Liver (tissue), 9 donors: Measurements from ENCODE around the gene BSPH1. TPM values are rescaled to one million over a fixed set of nuclear protein-coding genes. Genes with fewer than 3 reads are reported as not detected.

Source experiments
- DNase-seq: peaks from one replicate; pipeline ENCODE4 v3.0.0-alpha.2; 2017; ENCODE audit warnings: low spot score
- H3K27ac ChIP-seq, 2 donors: one replicate each; pipeline ENCODE4 v1.7.0; 2013; ENCODE audit warnings: inconsistent platforms in 2 of 2, low read length in 2 of 2, control low read depth in 1 of 2, low read depth in 1 of 2, mild to moderate bottlenecking in 1 of 2
- H3K27me3 ChIP-seq, 4 donors: one replicate each; pipeline versions ENCODE4 v1.6.1 to v1.7.0; 2013; ENCODE audit warnings: low read length in 3 of 4, inconsistent platforms in 1 of 4, mild to moderate bottlenecking in 1 of 4, moderate library complexity in 1 of 4; ENCODE audit not compliant: control insufficient read depth in 4 of 4, insufficient read depth in 4 of 4
- H3K36me3 ChIP-seq, 4 donors: one replicate each; pipeline versions ENCODE4 v1.6.1 to v1.7.0; 2013; ENCODE audit warnings: low read length in 3 of 4, mild to moderate bottlenecking in 3 of 4, low read depth in 1 of 4, moderate library complexity in 1 of 4; ENCODE audit not compliant: control insufficient read depth in 4 of 4, insufficient read depth in 3 of 4
- H3K4me1 ChIP-seq, 4 donors: one replicate each; pipeline versions ENCODE4 v1.6.1 to v1.7.0; 2013; ENCODE audit warnings: low read length in 3 of 4, mild to moderate bottlenecking in 3 of 4, moderate library complexity in 1 of 4; ENCODE audit not compliant: control insufficient read depth in 4 of 4, insufficient read depth in 4 of 4
- H3K4me3 ChIP-seq, 3 donors: one replicate each; pipeline versions ENCODE4 v1.6.1 to v1.7.0; 2013; ENCODE audit warnings: low read length in 3 of 3, control low read depth in 1 of 3, low read depth in 1 of 3, mild to moderate bottlenecking in 1 of 3
- H3K9ac ChIP-seq, 2 donors: one replicate each; pipeline ENCODE4 v1.7.0; 2013; ENCODE audit warnings: low read length in 2 of 2, mild to moderate bottlenecking in 2 of 2, moderate library complexity in 2 of 2, control low read depth in 1 of 2, low read depth in 1 of 2
- H3K9me3 ChIP-seq, 4 donors: one replicate each; pipeline versions ENCODE4 v1.6.1 to v1.7.0; 2013; ENCODE audit warnings: low read length in 3 of 4; ENCODE audit not compliant: control insufficient read depth in 4 of 4
- EGR1 ChIP-seq, 2 donors: IDR thresholded peaks; 2 replicates each; pipeline ENCODE4 v1.6.1; 2016 to 2018; ENCODE audit warnings: antibody characterized with exemption in 2 of 2, low read depth in 2 of 2
- FOXA1 ChIP-seq: IDR thresholded peaks from 2 replicates; pipeline ENCODE4 v1.6.1; 2016; ENCODE audit warnings: antibody characterized with exemption
- GABPA ChIP-seq, 2 donors: IDR thresholded peaks in 1 of 2; conservative IDR thresholded peaks in 1 of 2; 2 replicates each; pipeline ENCODE4 v1.6.1; 2016; ENCODE audit warnings: antibody characterized with exemption in 2 of 2, mild to moderate bottlenecking in 1 of 2, moderate library complexity in 1 of 2
- HNF4A ChIP-seq, 2 donors: conservative IDR thresholded peaks; 2 replicates each; pipeline ENCODE4 v1.6.1; 2016; ENCODE audit warnings: antibody characterized with exemption in 2 of 2, mild to moderate bottlenecking in 2 of 2
- HNF4G ChIP-seq: IDR thresholded peaks from 2 replicates; pipeline ENCODE4 v1.6.1; 2016; ENCODE audit warnings: antibody characterized with exemption
- JUND ChIP-seq, 2 donors: IDR thresholded peaks; 2 replicates each; pipeline ENCODE4 v1.6.1; 2016; ENCODE audit warnings: antibody characterized with exemption in 2 of 2
- NR2F2 ChIP-seq: IDR thresholded peaks from 2 replicates; pipeline ENCODE4 v1.6.1; 2016; ENCODE audit warnings: antibody characterized with exemption
- RAD21 ChIP-seq, 2 donors: IDR thresholded peaks; 2 replicates each; pipeline ENCODE4 v1.6.1; 2016; ENCODE audit warnings: antibody characterized with exemption in 2 of 2, mild to moderate bottlenecking in 2 of 2
- RXRA ChIP-seq, 2 donors: IDR thresholded peaks; 2 replicates each; pipeline ENCODE4 v1.6.1; 2017 to 2018; ENCODE audit warnings: antibody characterized with exemption in 2 of 2, mild to moderate bottlenecking in 1 of 2
- SP1 ChIP-seq: IDR thresholded peaks from 2 replicates; pipeline ENCODE4 v1.6.1; 2018; ENCODE audit warnings: antibody characterized with exemption, mild to moderate bottlenecking
- YY1 ChIP-seq: IDR thresholded peaks from 2 replicates; pipeline ENCODE4 v1.6.1; 2016; ENCODE audit warnings: antibody characterized with exemption, mild to moderate bottlenecking
- WGBS: extraction: QIAGEN DNeasy Blood & Tissue Kit; methylation state at CpG from one replicate; pipeline ENCODE4 v1.1.7; 2013; 5-methylcytosine and 5-hydroxymethylcytosine counted together
- polyA plus RNA-seq, 2 donors: library from polyadenylated mRNA; stranded (reverse) in 1 of 2; unstranded in 1 of 2; fragments of 200-250 nt in 1 of 2; fragments of >200 nt in 1 of 2; fragmentation: Nextera tagmentation in 1 of 2; extraction: Ambion mirVana in 1 of 2; gene quantifications; one replicate each; pipeline versions ENCODE4 v1.2.1 to v1.2.3, GENCODE V29; 2013 to 2015
- total RNA-seq, 2 donors: library from RNA; depleted of rRNA; stranded (reverse); fragments of >200 nt; gene quantifications; one replicate each; pipeline ENCODE4 v1.2.3, GENCODE V29; 2014
- TF ChIP-seq, protein P1 (sequence below): IDR thresholded peaks from 2 replicates; pipeline ENCODE4 v1.6.1; 2016; ENCODE audit warnings: antibody characterized with exemption
- TF ChIP-seq, protein P2 (sequence below): IDR thresholded peaks from 2 replicates; pipeline ENCODE4 v1.6.1; 2016; ENCODE audit warnings: antibody characterized with exemption, mild to moderate bottlenecking
- TF ChIP-seq, protein P3 (sequence below): IDR thresholded peaks from 2 replicates; pipeline ENCODE4 v1.6.1; 2016; ENCODE audit warnings: antibody characterized with exemption
- TF ChIP-seq, protein P4 (sequence below): fragments of 150-350 bp; IDR thresholded peaks from 2 replicates; pipeline ENCODE4 v1.5.1; 2017; ENCODE audit warnings: improper control_type of control experiment, low read depth, low read length; ENCODE audit not compliant: missing input control
- TF ChIP-seq, protein P5 (sequence below): IDR thresholded peaks from 2 replicates; pipeline ENCODE4 v1.6.1; 2016; ENCODE audit warnings: antibody characterized with exemption
- donor health status: healthy.
- donor health status: healthy.
- donor health status: healthy.
- donor health status: healthy.
- donor health status: healthy.

BSPH1 gene
- total and polyA plus RNA-seq, 4 donors = not detected

DNA sequence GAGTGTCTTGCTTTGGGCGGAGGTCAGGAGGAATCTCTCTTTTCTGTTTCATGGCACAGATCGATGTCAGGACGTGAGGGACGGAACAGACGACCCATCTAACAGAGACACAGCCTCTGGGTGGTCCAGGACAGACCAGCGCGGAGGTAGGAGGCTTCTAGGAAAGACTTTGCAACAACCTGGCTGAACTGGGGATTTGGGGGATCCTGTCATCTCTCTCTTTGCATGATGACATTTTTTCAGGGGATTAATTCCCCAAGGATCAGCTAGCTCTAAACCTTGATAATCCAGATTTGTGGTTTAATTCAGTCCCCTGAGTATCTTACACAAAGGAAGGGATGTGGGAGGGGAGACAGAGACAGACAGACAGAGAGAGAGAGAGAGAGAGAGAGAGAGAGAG lies 37.5 kb upstream of the BSPH1 start:
- no peak overlapping the region for H3K4me3 ChIP-seq
- H3K27me3 ChIP-seq = peaks cover 0 to 12% (median 1%) of the 10 kb centered on the region in 4 donors
- H3K9ac ChIP-seq = no peak overlapping the region
- H3K36me3 ChIP-seq = no peaks in the 10 kb centered on the region
- TF ChIP-seq JUND (IDR thresholded peaks at IDR 0.05) = no peak
- TF ChIP-seq YY1 = no peak
- TF ChIP-seq RXRA (IDR thresholded peaks at IDR 0.05) = no peak
- 68% methylated on average over 7 of the region's 7 CpGs for WGBS
- H3K9me3 ChIP-seq = no peaks in the 10 kb centered on the region
- H3K4me1 ChIP-seq = no peaks in the 10 kb centered on the region
- H3K27ac ChIP-seq = no peak overlapping the region
- DNase-seq = no peak

DNA sequence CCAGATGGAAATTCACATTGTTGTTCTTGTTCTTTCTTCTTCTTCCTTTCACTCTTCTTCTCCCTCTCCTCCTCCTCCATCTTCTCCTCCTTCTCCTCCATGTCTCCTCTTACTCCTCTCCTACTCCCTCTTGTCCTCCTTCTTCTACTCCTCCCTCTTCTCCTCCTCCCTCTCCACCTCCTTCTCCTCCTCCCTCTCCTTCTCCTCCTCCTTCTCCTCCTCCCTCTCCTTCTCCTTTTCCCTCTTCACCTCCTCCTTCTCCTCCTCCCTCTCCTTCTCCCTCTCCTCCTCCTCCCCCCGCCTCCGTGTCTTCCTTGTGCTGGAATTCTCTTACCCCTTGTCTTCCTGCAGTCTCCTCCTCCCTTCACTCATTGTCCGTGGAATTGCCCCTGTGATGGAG lies 33.5 kb upstream of the BSPH1 start:
- Histone ChIP-seq H3K4me1 (no peaks in the 10 kb centered on the region), H3K27ac (no peak overlapping the region), H3K36me3 (no peaks in the 10 kb centered on the region), H3K9ac (no peak overlapping the region), H3K4me3 (no peak overlapping the region), H3K27me3 (peaks cover 0 to 3% (median 1%) of the 10 kb centered on the region in 4 donors), H3K9me3 (no peaks in the 10 kb centered on the region)
- WGBS = 62% methylated on average over 3 of the region's 3 CpGs
- no peak for DNase-seq
- TF ChIP-seq GABPA (IDR thresholded peaks at IDR 0.05 in 1 of 2, conservative IDR thresholded peaks at IDR 0.05 in 1 of 2) (no peak), NR2F2 (no peak), FOXA1 (no peak), SP1 (no peak)
- TF ChIP-seq, protein P1, sequence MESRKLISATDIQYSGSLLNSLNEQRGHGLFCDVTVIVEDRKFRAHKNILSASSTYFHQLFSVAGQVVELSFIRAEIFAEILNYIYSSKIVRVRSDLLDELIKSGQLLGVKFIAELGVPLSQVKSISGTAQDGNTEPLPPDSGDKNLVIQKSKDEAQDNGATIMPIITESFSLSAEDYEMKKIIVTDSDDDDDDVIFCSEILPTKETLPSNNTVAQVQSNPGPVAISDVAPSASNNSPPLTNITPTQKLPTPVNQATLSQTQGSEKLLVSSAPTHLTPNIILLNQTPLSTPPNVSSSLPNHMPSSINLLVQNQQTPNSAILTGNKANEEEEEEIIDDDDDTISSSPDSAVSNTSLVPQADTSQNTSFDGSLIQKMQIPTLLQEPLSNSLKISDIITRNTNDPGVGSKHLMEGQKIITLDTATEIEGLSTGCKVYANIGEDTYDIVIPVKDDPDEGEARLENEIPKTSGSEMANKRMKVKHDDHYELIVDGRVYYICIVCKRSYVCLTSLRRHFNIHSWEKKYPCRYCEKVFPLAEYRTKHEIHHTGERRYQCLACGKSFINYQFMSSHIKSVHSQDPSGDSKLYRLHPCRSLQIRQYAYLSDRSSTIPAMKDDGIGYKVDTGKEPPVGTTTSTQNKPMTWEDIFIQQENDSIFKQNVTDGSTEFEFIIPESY = no peak
- TF ChIP-seq, protein P2, sequence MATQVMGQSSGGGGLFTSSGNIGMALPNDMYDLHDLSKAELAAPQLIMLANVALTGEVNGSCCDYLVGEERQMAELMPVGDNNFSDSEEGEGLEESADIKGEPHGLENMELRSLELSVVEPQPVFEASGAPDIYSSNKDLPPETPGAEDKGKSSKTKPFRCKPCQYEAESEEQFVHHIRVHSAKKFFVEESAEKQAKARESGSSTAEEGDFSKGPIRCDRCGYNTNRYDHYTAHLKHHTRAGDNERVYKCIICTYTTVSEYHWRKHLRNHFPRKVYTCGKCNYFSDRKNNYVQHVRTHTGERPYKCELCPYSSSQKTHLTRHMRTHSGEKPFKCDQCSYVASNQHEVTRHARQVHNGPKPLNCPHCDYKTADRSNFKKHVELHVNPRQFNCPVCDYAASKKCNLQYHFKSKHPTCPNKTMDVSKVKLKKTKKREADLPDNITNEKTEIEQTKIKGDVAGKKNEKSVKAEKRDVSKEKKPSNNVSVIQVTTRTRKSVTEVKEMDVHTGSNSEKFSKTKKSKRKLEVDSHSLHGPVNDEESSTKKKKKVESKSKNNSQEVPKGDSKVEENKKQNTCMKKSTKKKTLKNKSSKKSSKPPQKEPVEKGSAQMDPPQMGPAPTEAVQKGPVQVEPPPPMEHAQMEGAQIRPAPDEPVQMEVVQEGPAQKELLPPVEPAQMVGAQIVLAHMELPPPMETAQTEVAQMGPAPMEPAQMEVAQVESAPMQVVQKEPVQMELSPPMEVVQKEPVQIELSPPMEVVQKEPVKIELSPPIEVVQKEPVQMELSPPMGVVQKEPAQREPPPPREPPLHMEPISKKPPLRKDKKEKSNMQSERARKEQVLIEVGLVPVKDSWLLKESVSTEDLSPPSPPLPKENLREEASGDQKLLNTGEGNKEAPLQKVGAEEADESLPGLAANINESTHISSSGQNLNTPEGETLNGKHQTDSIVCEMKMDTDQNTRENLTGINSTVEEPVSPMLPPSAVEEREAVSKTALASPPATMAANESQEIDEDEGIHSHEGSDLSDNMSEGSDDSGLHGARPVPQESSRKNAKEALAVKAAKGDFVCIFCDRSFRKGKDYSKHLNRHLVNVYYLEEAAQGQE = no peak
- TF ChIP-seq, protein P3, sequence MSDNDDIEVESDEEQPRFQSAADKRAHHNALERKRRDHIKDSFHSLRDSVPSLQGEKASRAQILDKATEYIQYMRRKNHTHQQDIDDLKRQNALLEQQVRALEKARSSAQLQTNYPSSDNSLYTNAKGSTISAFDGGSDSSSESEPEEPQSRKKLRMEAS = no peak

DNA sequence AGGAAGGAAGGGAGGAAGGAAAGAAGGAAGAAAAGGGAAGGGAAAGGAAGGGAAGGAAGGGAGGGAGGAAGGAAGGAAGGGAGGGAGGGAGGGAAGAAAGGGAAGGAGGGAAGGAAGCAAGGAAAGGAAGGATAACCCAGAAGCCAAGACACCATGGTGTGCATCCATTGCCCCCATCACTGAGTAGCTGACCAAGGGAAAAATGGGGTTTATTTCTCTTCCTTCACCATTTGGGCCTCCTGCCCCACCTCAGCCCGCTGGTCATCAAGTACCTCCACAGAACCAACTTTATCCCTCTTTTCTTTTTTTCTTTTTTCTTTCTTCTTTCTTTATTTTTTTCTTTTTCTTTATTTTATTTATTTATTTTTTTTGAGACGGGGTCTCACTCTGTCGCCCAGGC lies 31.5 kb upstream of the BSPH1 start:
- no peak for TF ChIP-seq GABPA (IDR thresholded peaks at IDR 0.05 in 1 of 2, conservative IDR thresholded peaks at IDR 0.05 in 1 of 2)
- TF ChIP-seq NR2F2 = no peak
- no peak for TF ChIP-seq EGR1 (IDR thresholded peaks at IDR 0.05; ENCODE audit: low read depth in 2 of 2)
- no peak for TF ChIP-seq HNF4G
- no peak for TF ChIP-seq RXRA (IDR thresholded peaks at IDR 0.05)
- TF ChIP-seq, protein P2 = no peak
- TF ChIP-seq SP1 = no peak
- no peak for TF ChIP-seq RAD21 (IDR thresholded peaks at IDR 0.05)
- TF ChIP-seq, protein P4, sequence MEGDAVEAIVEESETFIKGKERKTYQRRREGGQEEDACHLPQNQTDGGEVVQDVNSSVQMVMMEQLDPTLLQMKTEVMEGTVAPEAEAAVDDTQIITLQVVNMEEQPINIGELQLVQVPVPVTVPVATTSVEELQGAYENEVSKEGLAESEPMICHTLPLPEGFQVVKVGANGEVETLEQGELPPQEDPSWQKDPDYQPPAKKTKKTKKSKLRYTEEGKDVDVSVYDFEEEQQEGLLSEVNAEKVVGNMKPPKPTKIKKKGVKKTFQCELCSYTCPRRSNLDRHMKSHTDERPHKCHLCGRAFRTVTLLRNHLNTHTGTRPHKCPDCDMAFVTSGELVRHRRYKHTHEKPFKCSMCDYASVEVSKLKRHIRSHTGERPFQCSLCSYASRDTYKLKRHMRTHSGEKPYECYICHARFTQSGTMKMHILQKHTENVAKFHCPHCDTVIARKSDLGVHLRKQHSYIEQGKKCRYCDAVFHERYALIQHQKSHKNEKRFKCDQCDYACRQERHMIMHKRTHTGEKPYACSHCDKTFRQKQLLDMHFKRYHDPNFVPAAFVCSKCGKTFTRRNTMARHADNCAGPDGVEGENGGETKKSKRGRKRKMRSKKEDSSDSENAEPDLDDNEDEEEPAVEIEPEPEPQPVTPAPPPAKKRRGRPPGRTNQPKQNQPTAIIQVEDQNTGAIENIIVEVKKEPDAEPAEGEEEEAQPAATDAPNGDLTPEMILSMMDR = no peak
- TF ChIP-seq, protein P5, sequence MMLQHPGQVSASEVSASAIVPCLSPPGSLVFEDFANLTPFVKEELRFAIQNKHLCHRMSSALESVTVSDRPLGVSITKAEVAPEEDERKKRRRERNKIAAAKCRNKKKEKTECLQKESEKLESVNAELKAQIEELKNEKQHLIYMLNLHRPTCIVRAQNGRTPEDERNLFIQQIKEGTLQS = no peak
- no peak for TF ChIP-seq HNF4A (conservative IDR thresholded peaks at IDR 0.05)
- TF ChIP-seq YY1 = no peak
- no peak for DNase-seq
- H3K4me3 ChIP-seq = no peak overlapping the region

More for the DNA sequence above, 31.5 kb upstream of the BSPH1 start:
- Histone ChIP-seq H3K4me1 (no peaks in the 10 kb centered on the region), H3K27me3 (peaks cover 0 to 8% (median 2%) of the 10 kb centered on the region in 4 donors), H3K27ac (no peak overlapping the region), H3K36me3 (no peaks in the 10 kb centered on the region), H3K9me3 (no peaks in the 10 kb centered on the region), H3K9ac (no peak overlapping the region)
- WGBS = 86% methylated on average over 3 of the region's 3 CpGs
